Hepatic stellate cell (primary cell): ENCODE measurements around the gene OR7D2.

Source experiments
- DNase-seq: peaks from one replicate; pipeline ENCODE4 v3.0.0; 2011; ENCODE audit warnings: low spot score

The OR7D2 gene

GRCh38 chr19:9205501-9206113 lies 26.8 kb downstream of the OR7D2 start:
- peak; percentile 31 for DNase-seq

- DNase-seq = no peak
Observed at GRCh38 chr19:9219489-9219888, 40.7 kb downstream of the OR7D2 start, which contains the start of gene OR7D4. Gene OR7D4, minus strand, starts transcription at chr19:9219589. Its CDS starts 4,752 bp downstream, at chr19:9214837.
